CD14-positive monocyte (primary cell): ENCODE results near the gene CTPS1. TPM values are rescaled to one million over a fixed set of nuclear protein-coding genes. Genes with fewer than 3 reads are reported as not detected.

Experiments used
- DNase-seq, 3 donors: peaks; one replicate each; pipeline ENCODE4 v3.0.0-alpha.2; 2011 to 2022
- H2AFZ ChIP-seq: 2 replicates; pipeline ENCODE4 v1.6.0; 2012; ENCODE audit warnings: mild to moderate bottlenecking, low read depth, low read length, inconsistent platforms; ENCODE audit not compliant: insufficient read depth, poor library complexity, severe bottlenecking
- H3K27ac ChIP-seq, 2 donors: 1 replicate in 1 of 2; 2 replicates in 1 of 2; pipeline ENCODE4 v1.5.1; 2012 to 2013; ENCODE audit warnings: low read length in 2 of 2, control low read depth in 1 of 2, inconsistent platforms in 1 of 2, low read depth in 1 of 2, mild to moderate bottlenecking in 1 of 2
- H3K27me3 ChIP-seq, 2 donors: one replicate each; pipeline versions ENCODE4 v1.6.0 to v1.6.1; 2011 to 2013; ENCODE audit warnings: low read length in 2 of 2; ENCODE audit not compliant: control insufficient read depth in 2 of 2, insufficient read depth in 2 of 2
- H3K36me3 ChIP-seq, 2 donors: replicated peaks in 1 of 2; 1 replicate in 1 of 2; 2 replicates in 1 of 2; pipeline versions ENCODE4 v1.5.1 to v1.6.1; 2012 to 2013; ENCODE audit warnings: low read length in 2 of 2, control low read depth in 1 of 2, inconsistent platforms in 1 of 2, mild to moderate bottlenecking in 1 of 2; ENCODE audit not compliant: insufficient read depth in 2 of 2, control insufficient read depth in 1 of 2
- H3K4me1 ChIP-seq, 2 donors: 1 replicate in 1 of 2; 2 replicates in 1 of 2; pipeline versions ENCODE4 v1.5.1 to v1.6.1; 2012 to 2013; ENCODE audit warnings: low read length in 2 of 2, control low read depth in 1 of 2, inconsistent platforms in 1 of 2, mild to moderate bottlenecking in 1 of 2, moderate library complexity in 1 of 2; ENCODE audit not compliant: insufficient read depth in 2 of 2, control insufficient read depth in 1 of 2
- H3K4me2 ChIP-seq: replicated peaks from 2 replicates; pipeline ENCODE3; 2012; ENCODE audit warnings: low read length, moderate library complexity, mild to moderate bottlenecking; ENCODE audit not compliant: poor library complexity, severe bottlenecking; ENCODE audit errors: extremely low read depth
- H3K4me3 ChIP-seq, 3 experiments: fragments of 200-600 bp in 1 of 3; sonication (generic) in 1 of 3; replicated peaks in 1 of 3; 1 replicate in 2 of 3; 2 replicates in 1 of 3; pipeline ENCODE4 v1.5.1; 2011 to 2013; ENCODE audit warnings: low read length in 3 of 3, mild to moderate bottlenecking in 3 of 3, control low read depth in 2 of 3, low read depth in 2 of 3, inconsistent platforms in 1 of 3, moderate library complexity in 1 of 3
- H3K79me2 ChIP-seq: 2 replicates; pipeline ENCODE4 v1.6.0; 2012; ENCODE audit warnings: mild to moderate bottlenecking, control low read depth, inconsistent platforms, low read length, moderate library complexity; ENCODE audit not compliant: insufficient read depth
- H3K9ac ChIP-seq: 2 replicates; pipeline ENCODE4 v1.6.0; 2017; ENCODE audit warnings: low read length, mild to moderate bottlenecking; ENCODE audit not compliant: insufficient read depth, poor library complexity, severe bottlenecking
- H3K9me3 ChIP-seq, 2 donors: replicated peaks in 1 of 2; 1 replicate in 1 of 2; 2 replicates in 1 of 2; pipeline versions ENCODE4 v1.5.1 to v1.6.1; 2012 to 2013; ENCODE audit warnings: low read length in 2 of 2, control low read depth in 1 of 2; ENCODE audit not compliant: control insufficient read depth in 1 of 2, insufficient read depth in 1 of 2
- H4K20me1 ChIP-seq: 2 replicates; pipeline ENCODE4 v1.6.0; 2012; ENCODE audit warnings: mild to moderate bottlenecking, low read length, control low read depth, moderate library complexity; ENCODE audit not compliant: insufficient read depth
- H3K27ac Mint-ChIP-seq, 7 donors: one replicate each; pipeline ENCODE4 v1.8.0; 2020; ENCODE audit warnings: mild to moderate bottlenecking in 7 of 7, mixed read lengths in 7 of 7, moderate library complexity in 6 of 7, inconsistent platforms in 2 of 7
- H3K27me3 Mint-ChIP-seq, 3 donors: one replicate each; pipeline ENCODE4 v1.8.0; 2021 to 2022; ENCODE audit warnings: low read depth in 3 of 3, mild to moderate bottlenecking in 3 of 3, mixed read lengths in 3 of 3, moderate library complexity in 3 of 3, inconsistent platforms in 1 of 3
- H3K36me3 Mint-ChIP-seq, 2 donors: one replicate each; pipeline ENCODE4 v1.8.0; 2020; ENCODE audit warnings: mixed read lengths in 2 of 2, inconsistent platforms in 1 of 2, mild to moderate bottlenecking in 1 of 2
- H3K4me1 Mint-ChIP-seq: one replicate; pipeline ENCODE4 v1.8.0; 2020; ENCODE audit warnings: mild to moderate bottlenecking, mixed read lengths
- H3K4me3 Mint-ChIP-seq, 2 donors: one replicate each; pipeline ENCODE4 v1.8.0; 2020; ENCODE audit warnings: mild to moderate bottlenecking in 2 of 2, mixed read lengths in 2 of 2, moderate library complexity in 1 of 2
- H3K9me3 Mint-ChIP-seq, 7 donors: one replicate each; pipeline ENCODE4 v1.8.0; 2020 to 2022; ENCODE audit warnings: mixed read lengths in 7 of 7, mild to moderate bottlenecking in 6 of 7, moderate library complexity in 6 of 7, inconsistent platforms in 2 of 7
- WGBS: methylation state at CpG from one replicate; pipeline ENCODE4 v1.1.5; 2013; ENCODE audit warnings: missing lambda C conversion rate; ENCODE audit not compliant: insufficient coverage; 5-methylcytosine and 5-hydroxymethylcytosine counted together
- intact Hi-C, 2 donors: fragments of 100-400 bp; cut with micrococcal nuclease; formaldehyde crosslinking; loops; one replicate each; pipeline versions ENCODE4 v1.15.0 to v1.15.1; 2023
- polyA plus RNA-seq, 3 donors: library from polyadenylated mRNA; depleted of rRNA in 1 of 3; unstranded in 2 of 3; stranded (reverse) in 1 of 3; fragments of 300-500 nt in 2 of 3; fragments of >200 nt in 1 of 3; fragmentation: Illumina TruSeq in 2 of 3; gene quantifications; 1 replicate in 2 of 3; 2 replicates in 1 of 3; pipeline ENCODE4 v1.2.3, GENCODE V29; 2012 to 2021
- TF ChIP-seq, protein P1 (sequence below): fragments of 200-600 bp; IDR thresholded peaks from one replicate; pipeline ENCODE4 v1.8.0; 2022; ENCODE audit warnings: antibody characterized with exemption, mild to moderate bottlenecking

The CTPS1 gene
- polyA plus RNA-seq, 3 donors: 5.3 to 8.6 (median 6.0) TPM

DNA sequence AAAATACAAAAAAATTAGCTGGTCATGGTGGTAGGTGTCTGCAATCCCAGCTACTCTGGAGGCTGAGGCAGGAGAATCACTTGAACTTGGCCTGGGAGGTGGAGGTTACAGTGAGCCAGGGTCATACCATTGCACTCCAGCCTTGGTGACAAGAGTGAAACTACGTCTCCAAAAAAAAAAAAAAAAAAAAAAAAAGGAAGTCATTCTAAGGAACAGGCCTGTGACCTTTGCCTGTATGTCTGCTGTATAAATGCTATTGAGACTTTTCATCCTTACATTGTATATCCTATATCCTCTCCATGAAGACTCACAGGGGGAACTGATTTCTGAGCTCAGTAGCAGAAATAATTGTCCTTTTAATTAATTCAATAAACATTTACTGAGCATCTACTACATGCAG is 7.5 kb upstream of the CTPS1 start:
- Histone ChIP-seq H3K27ac (no peak overlapping the region), H3K4me2 (no peak overlapping the region), H2AFZ (no peak overlapping the region), H3K36me3 (no peaks in the 10 kb centered on the region), H3K79me2 (no peaks in the 10 kb centered on the region), H3K9ac (no peak overlapping the region), H3K4me1 (peaks cover 10 to 16% of the 10 kb centered on the region in 2 donors), H3K9me3 (no peaks in the 10 kb centered on the region), H4K20me1 (no peaks in the 10 kb centered on the region), H3K27me3 (no peaks in the 10 kb centered on the region), H3K4me3 (no peak overlapping the region)
- Mint-ChIP-seq H3K36me3 (no peaks in the 10 kb centered on the region), H3K27me3 (peaks cover 0 to 5% (median 3%) of the 10 kb centered on the region in 3 donors), H3K4me3 (no peak overlapping the region), H3K4me1 (peaks cover 26% of the 10 kb centered on the region), H3K27ac (peak overlapping the region in 3 of 7 donors; percentile 26 to 73 (median 47)), H3K9me3 (peaks cover 0 to 2% (median 0%) of the 10 kb centered on the region in 7 donors)
- peak; percentile 25 to 51 (median 36) for DNase-seq
- intact Hi-C loops: no loop called here
- WGBS: no CpG with 5 or more reads among the region's 1 CpG
- TF ChIP-seq, protein P1, sequence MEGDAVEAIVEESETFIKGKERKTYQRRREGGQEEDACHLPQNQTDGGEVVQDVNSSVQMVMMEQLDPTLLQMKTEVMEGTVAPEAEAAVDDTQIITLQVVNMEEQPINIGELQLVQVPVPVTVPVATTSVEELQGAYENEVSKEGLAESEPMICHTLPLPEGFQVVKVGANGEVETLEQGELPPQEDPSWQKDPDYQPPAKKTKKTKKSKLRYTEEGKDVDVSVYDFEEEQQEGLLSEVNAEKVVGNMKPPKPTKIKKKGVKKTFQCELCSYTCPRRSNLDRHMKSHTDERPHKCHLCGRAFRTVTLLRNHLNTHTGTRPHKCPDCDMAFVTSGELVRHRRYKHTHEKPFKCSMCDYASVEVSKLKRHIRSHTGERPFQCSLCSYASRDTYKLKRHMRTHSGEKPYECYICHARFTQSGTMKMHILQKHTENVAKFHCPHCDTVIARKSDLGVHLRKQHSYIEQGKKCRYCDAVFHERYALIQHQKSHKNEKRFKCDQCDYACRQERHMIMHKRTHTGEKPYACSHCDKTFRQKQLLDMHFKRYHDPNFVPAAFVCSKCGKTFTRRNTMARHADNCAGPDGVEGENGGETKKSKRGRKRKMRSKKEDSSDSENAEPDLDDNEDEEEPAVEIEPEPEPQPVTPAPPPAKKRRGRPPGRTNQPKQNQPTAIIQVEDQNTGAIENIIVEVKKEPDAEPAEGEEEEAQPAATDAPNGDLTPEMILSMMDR: no peak

DNA sequence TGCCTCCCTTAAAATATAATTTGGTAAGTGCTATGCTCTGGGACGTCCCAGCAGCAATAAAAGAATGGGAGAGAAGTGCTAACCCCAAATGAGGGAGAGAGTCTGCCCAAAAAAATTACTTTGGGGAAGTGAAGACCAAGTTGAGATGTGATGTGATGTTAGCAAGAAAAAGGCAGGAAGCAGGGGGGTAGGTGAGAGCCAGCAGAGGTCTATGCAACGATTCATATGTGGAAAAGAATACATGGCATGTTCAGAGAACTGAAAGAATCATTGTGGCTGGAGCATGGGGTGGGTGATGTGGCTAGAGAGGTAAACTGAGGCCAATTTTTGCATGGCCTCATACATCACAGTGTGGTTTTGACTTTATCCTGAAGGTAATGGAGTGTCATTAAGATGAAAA is 5.6 kb upstream of the CTPS1 start:
- TF ChIP-seq, protein P1: no peak
- no peaks in the 10 kb centered on the region for H3K36me3 Mint-ChIP-seq
- no peak for DNase-seq
- H2AFZ ChIP-seq: no peak overlapping the region
- H3K9ac ChIP-seq: no peak overlapping the region
- H3K9me3 Mint-ChIP-seq: peaks cover 0 to 2% (median 0%) of the 10 kb centered on the region in 7 donors
- no peak overlapping the region for H3K27ac Mint-ChIP-seq
- H3K79me2 ChIP-seq: no peaks in the 10 kb centered on the region
- no peaks in the 10 kb centered on the region for H3K27me3 ChIP-seq
- no peak overlapping the region for H3K4me3 ChIP-seq
- WGBS: 0% methylated on average over 1 of the region's 2 CpGs
- no peaks in the 10 kb centered on the region for H3K9me3 ChIP-seq
- H3K4me3 Mint-ChIP-seq: no peak overlapping the region
- no peaks in the 10 kb centered on the region for H3K36me3 ChIP-seq
- peaks cover 0 to 8% (median 6%) of the 10 kb centered on the region in 3 donors for H3K27me3 Mint-ChIP-seq
- H3K4me1 Mint-ChIP-seq: peaks cover 18% of the 10 kb centered on the region
- peaks cover 11 to 12% of the 10 kb centered on the region in 2 donors for H3K4me1 ChIP-seq
- no peak overlapping the region for H3K4me2 ChIP-seq
- intact Hi-C loops: no loop called here
- no peak overlapping the region for H3K27ac ChIP-seq
- H4K20me1 ChIP-seq: no peaks in the 10 kb centered on the region
